Endodermal cell (in vitro differentiated cells): ENCODE measurements around the gene SLC11A1. TPM values are rescaled to one million over a fixed set of nuclear protein-coding genes. Genes with fewer than 3 reads are reported as not detected.

ENCODE experiments used
- DNase-seq: peaks from one replicate; pipeline ENCODE4 v3.0.0-alpha.2; 2017
- H3K27ac ChIP-seq: 2 replicates; pipeline ENCODE4 v1.5.1; 2013; ENCODE audit warnings: mild to moderate bottlenecking, low read depth, low read length, moderate library complexity
- H3K27me3 ChIP-seq: 2 replicates; pipeline ENCODE4 v1.6.1; 2013; ENCODE audit warnings: mild to moderate bottlenecking, low read length, moderate library complexity; ENCODE audit not compliant: insufficient read depth, control insufficient read depth, poor library complexity, severe bottlenecking
- H3K36me3 ChIP-seq: 2 replicates; pipeline ENCODE4 v1.7.0; 2013; ENCODE audit warnings: mild to moderate bottlenecking, low read length, moderate library complexity; ENCODE audit not compliant: control insufficient read depth, insufficient read depth
- H3K4me1 ChIP-seq: one replicate; pipeline ENCODE4 v1.7.0; 2013; ENCODE audit warnings: low read length; ENCODE audit not compliant: control insufficient read depth, insufficient read depth
- H3K4me3 ChIP-seq: 2 replicates; pipeline ENCODE4 v1.5.1; 2013; ENCODE audit warnings: mild to moderate bottlenecking, low read length, moderate library complexity
- H3K9ac ChIP-seq: 2 replicates; pipeline ENCODE4 v1.6.1; 2013; ENCODE audit warnings: mild to moderate bottlenecking, low read length, moderate library complexity; ENCODE audit not compliant: poor library complexity, severe bottlenecking; ENCODE audit errors: extremely low read depth
- H3K9me3 ChIP-seq: 2 replicates; pipeline ENCODE4 v1.6.1; 2013; ENCODE audit warnings: mild to moderate bottlenecking, low read length, moderate library complexity; ENCODE audit not compliant: control insufficient read depth
- H3K27ac Mint-ChIP-seq: 2 replicates; pipeline ENCODE4 v1.8.0; 2020; ENCODE audit warnings: mixed read lengths
- H3K27me3 Mint-ChIP-seq: 2 replicates; pipeline ENCODE4 v1.8.0; 2021; ENCODE audit warnings: mild to moderate bottlenecking, mixed read lengths; ENCODE audit not compliant: insufficient read depth
- H3K36me3 Mint-ChIP-seq: 2 replicates; pipeline ENCODE4 v1.8.0; 2020; ENCODE audit warnings: low read depth, mixed read lengths
- H3K4me1 Mint-ChIP-seq: 2 replicates; pipeline ENCODE4 v1.8.0; 2020; ENCODE audit warnings: mixed read lengths
- H3K4me3 Mint-ChIP-seq: 2 replicates; pipeline ENCODE4 v1.8.0; 2020; ENCODE audit warnings: mild to moderate bottlenecking, moderate library complexity, mixed read lengths
- H3K9me3 Mint-ChIP-seq: 2 replicates; pipeline ENCODE4 v1.8.0; 2020; ENCODE audit warnings: mild to moderate bottlenecking, mixed read lengths
- WGBS, 2 experiments: methylation state at CpG; one replicate each; pipeline versions ENCODE4 v1.1.5 to v1.1.7; 2013; ENCODE audit warnings: missing lambda C conversion rate in 2 of 2, mixed read lengths in 1 of 2; ENCODE audit not compliant: insufficient coverage in 1 of 2, insufficient read length in 1 of 2; 5-methylcytosine and 5-hydroxymethylcytosine counted together
- total RNA-seq, 2 donors: library from RNA; stranded (reverse); fragmentation: NEBNext Ultra II Directional in 1 of 2; extraction: Animal tissue kit (Norgen Biotek cat#: 25700) in 1 of 2; gene quantifications; 2 replicates in 1 of 2; 3 replicates in 1 of 2; pipeline ENCODE4 v1.2.1, GENCODE V29; 2021
- TF ChIP-seq, protein P1 (sequence below): fragments of 200-600 bp; sonication (generic); conservative IDR thresholded peaks from 2 replicates; pipeline ENCODE4 v1.5.0; 2021; ENCODE audit warnings: antibody characterized with exemption, mild to moderate bottlenecking

The SLC11A1 gene
- total RNA-seq, 2 donors from 2014 or later: 0.09 TPM; not detected in 1

DNA sequence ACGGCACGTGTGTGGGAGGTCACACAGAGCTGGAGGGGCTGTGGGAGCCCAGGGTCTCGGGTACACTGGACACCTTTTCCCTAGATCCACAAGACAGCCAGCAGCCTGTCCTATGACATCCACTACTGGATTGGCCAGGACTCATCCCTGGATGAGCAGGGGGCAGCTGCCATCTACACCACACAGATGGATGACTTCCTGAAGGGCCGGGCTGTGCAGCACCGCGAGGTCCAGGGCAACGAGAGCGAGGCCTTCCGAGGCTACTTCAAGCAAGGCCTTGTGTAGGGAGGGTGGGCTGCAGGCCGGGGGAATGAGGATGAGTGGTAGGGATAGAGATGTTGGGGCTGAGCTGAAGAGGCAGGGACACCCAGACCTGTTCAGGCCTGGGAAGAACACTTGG is 43.5 kb downstream of the SLC11A1 start:
- no peaks in the 10 kb centered on the region for H3K27me3 Mint-ChIP-seq
- Histone ChIP-seq H3K36me3 (peaks cover 4% of the 10 kb centered on the region), H3K4me1 (no peaks in the 10 kb centered on the region), H3K9me3 (no peaks in the 10 kb centered on the region), H3K9ac (no peak overlapping the region), H3K27ac (no peak overlapping the region), H3K4me3 (no peak overlapping the region), H3K27me3 (no peaks in the 10 kb centered on the region)
- no peak for DNase-seq
- H3K4me3 Mint-ChIP-seq: no peak overlapping the region
- TF ChIP-seq, protein P1, sequence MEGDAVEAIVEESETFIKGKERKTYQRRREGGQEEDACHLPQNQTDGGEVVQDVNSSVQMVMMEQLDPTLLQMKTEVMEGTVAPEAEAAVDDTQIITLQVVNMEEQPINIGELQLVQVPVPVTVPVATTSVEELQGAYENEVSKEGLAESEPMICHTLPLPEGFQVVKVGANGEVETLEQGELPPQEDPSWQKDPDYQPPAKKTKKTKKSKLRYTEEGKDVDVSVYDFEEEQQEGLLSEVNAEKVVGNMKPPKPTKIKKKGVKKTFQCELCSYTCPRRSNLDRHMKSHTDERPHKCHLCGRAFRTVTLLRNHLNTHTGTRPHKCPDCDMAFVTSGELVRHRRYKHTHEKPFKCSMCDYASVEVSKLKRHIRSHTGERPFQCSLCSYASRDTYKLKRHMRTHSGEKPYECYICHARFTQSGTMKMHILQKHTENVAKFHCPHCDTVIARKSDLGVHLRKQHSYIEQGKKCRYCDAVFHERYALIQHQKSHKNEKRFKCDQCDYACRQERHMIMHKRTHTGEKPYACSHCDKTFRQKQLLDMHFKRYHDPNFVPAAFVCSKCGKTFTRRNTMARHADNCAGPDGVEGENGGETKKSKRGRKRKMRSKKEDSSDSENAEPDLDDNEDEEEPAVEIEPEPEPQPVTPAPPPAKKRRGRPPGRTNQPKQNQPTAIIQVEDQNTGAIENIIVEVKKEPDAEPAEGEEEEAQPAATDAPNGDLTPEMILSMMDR: no peak
- no peaks in the 10 kb centered on the region for H3K9me3 Mint-ChIP-seq
- peaks cover 34% of the 10 kb centered on the region for H3K36me3 Mint-ChIP-seq
- H3K27ac Mint-ChIP-seq: peak overlapping the region; percentile 48
- peaks cover 3% of the 10 kb centered on the region for H3K4me1 Mint-ChIP-seq
- 90 to 94% methylated on average over 2 to 10 of the region's 10 CpGs for WGBS, 2 experiments

DNA sequence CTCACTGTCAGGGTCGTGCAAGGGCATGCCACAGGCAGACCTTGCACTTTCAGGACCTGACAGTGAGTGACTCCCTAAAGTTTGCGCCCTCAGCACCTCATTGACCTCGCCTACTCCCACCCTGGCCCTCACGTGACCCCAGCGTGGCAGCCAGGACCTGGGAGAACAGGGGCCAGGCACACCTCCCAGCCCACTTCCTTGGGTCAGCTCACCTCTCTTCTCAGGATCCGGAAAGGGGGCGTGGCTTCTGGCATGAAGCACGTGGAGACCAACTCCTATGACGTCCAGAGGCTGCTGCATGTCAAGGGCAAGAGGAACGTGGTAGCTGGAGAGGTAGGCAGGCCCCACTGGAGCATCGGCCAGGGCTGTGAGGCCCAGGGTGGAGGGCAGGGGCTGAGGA is 45.7 kb downstream of the SLC11A1 start:
- TF ChIP-seq, protein P1: no peak
- Mint-ChIP-seq H3K4me3 (no peak overlapping the region), H3K36me3 (peaks cover 43% of the 10 kb centered on the region), H3K27me3 (no peaks in the 10 kb centered on the region), H3K27ac (no peak overlapping the region), H3K9me3 (no peaks in the 10 kb centered on the region), H3K4me1 (no peaks in the 10 kb centered on the region)
- no peaks in the 10 kb centered on the region for H3K27me3 ChIP-seq
- no peaks in the 10 kb centered on the region for H3K9me3 ChIP-seq
- H3K4me3 ChIP-seq: no peak overlapping the region
- H3K4me1 ChIP-seq: no peaks in the 10 kb centered on the region
- H3K9ac ChIP-seq: no peak overlapping the region
- DNase-seq: peak; percentile 71
- H3K36me3 ChIP-seq: peaks cover 8% of the 10 kb centered on the region
- no peak overlapping the region for H3K27ac ChIP-seq
- WGBS, 2 experiments: 84 to 89% methylated on average over 6 to 11 of the region's 11 CpGs

DNA sequence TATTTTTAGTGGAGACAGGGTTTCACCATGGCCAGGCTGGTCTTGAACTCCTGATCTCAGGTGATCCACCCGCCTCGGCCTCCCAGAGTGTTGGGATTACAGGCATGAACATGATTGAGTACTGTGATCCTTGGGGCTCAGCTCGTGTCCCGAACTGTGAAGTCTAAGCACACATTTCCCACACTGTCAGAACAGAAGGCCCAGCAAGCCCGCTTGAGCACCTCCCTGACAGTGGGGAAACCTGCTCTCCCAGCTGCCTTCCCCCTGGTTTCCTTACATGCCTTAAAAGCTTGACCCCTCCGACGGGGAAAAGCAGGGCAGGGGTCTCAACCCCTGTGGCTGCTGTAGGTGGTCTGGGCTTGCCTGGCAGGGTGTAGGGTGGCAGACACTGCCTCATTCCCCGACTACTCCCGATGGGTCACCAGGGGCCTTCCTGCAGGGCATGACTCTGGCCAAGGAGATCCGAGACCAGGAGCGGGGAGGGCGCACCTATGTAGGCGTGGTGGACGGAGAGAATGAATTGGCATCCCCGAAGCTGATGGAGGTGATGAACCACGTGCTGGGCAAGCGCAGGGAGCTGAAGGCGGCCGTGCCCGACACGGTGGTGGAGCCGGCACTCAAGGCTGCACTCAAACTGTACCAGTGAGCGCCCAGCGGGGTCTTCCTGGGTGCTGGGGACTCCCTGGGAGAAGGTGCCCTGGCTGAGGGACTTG is 46.9 kb downstream of the SLC11A1 start:
- Histone ChIP-seq H3K36me3 (peaks cover 8% of the 10 kb centered on the region), H3K4me1 (no peaks in the 10 kb centered on the region), H3K9me3 (no peaks in the 10 kb centered on the region), H3K9ac (no peak overlapping the region), H3K27ac (no peak overlapping the region), H3K4me3 (no peak overlapping the region), H3K27me3 (no peaks in the 10 kb centered on the region)
- Mint-ChIP-seq H3K4me3 (no peak overlapping the region), H3K9me3 (no peaks in the 10 kb centered on the region), H3K36me3 (peaks cover 47% of the 10 kb centered on the region), H3K27me3 (no peaks in the 10 kb centered on the region), H3K27ac (no peak overlapping the region), H3K4me1 (no peaks in the 10 kb centered on the region)
- DNase-seq: no peak
- TF ChIP-seq, protein P1: no peak
- WGBS, 2 experiments: 92 to 95% methylated on average over 23 to 24 of the region's 24 CpGs
